Activated CD8-positive, alpha-beta memory T cell treated with anti-CD3 and anti-CD28 coated beads, Interleukin-2, amount 50 U/mL, for 1 hour (primary cell): Measurements from ENCODE around the gene ZNF787.
"Not testable (repeated sequence)": the region's sequence is repeated elsewhere in the genome, so short reads cannot be mapped to it uniquely, and the experiment has no call there.

ENCODE experiments used
- DNase-seq: peaks from one replicate; pipeline ENCODE4 v3.0.0-alpha.2; 2020; ENCODE audit errors: extremely low read depth

Gene ZNF787

DNA sequence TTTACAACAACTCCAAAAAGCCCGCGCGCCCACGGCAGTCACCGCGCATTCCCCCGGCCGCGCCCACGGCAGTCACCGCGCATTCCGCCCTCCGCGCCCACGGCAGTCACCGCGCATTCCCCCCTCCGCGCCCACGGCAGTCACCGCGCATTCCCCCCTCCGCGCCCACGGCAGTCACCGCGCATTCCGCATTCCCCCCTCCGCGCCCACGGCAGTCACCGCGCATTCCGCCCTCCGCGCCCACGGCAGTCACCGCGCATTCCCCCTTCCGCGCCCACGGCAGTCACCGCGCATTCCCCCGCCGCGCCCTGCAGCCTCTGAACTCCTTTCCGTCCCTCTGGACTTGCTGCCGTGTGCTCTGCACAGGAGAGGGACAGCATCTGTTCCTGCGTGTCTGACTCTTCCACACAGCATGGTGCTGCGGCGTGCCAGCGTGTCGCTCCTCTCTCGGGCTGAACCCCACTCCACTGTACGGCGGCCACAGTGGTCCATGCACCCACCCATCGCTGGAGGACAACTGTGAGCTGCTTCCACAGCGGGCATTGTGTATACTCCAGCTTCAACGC is 15.2 kb downstream of the ZNF787 start:
- not testable (repeated sequence) for DNase-seq

DNA sequence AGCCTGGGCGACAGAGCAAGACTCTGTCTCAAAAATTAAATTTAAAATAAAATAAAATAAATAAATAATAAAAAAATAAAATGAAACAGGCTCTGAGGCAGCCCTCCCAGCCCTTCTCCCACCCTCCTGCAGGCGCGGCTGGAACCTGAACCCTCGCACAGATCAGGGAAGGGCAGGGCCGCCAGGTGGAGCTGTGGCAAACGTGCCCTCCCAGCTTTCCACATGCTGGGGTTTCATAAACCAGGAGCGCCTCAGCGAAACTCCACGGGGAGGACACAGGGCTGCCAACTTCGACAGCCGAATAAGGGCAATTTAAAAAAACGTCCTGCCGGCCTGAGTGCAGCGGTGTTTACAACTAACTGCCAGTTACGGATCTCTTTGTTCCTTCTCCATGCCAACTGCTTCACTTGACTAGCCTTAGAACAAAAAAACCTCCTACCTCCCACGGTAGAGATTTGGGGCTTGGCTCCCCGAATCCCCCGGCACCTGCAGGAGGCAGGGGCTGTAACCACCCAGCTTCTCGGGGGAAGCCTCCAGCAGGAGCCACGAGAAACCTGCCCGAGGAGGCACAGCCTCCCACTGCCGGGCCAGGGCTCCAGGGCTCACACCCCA is 15.9 kb downstream of the ZNF787 start:
- peak; percentile 19 for DNase-seq

GRCh38 chr19:56104423-56104822 is 16.7 kb downstream of the ZNF787 start:
- no peak for DNase-seq

DNA sequence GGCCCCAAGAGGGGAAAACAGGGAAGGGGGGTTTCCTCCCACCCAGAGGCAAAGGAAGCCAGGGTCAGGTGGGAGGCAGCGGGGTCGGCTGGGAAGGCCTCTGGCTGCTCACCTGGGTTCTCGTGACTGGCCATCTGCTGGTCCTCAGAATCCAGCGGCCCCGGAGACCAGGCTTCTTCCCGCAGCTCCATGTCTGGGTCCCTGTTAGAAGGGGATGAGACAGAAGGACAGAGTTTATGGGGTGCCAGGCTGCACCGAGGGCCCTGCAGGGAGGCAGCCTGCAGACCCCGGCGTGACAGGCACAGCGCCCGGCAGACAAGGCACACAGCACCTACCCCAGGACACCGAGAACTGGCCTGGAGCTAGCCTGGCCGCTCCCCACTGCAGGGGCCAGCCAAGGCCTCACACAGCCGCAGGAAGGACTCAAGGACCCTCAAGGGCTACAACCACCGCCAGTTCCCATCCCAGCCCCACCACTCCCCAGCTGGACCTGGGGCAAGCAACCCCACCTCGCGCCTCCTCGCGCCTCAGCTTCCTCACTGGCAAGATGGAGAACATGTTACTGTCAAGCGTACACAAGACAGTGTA is 18.0 kb downstream of the ZNF787 start:
- no peak for DNase-seq

- DNase-seq: no peak
Measured at GRCh38 chr19:56101746-56102535, 19.2 kb downstream of the ZNF787 start.

DNA sequence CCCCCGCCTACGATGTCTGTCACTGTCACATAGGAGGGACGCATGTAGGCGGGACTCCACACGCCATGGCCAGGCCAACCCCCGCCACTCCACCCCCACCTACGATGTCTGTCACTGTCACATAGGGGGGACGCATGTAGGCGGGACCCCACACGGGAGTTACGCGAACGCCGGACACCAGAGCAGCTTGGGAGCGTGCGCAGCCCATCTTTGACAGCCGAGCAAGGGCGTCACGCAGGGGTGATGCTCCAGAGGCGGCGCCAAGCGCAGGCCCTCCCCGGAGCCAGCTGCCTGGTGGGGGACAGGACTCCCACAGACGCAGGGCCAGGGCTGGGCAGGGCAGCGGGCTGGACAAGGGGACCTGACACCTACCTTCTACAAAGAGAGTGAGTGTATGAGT is 20.0 kb downstream of the ZNF787 start:
- no peak for DNase-seq

DNA sequence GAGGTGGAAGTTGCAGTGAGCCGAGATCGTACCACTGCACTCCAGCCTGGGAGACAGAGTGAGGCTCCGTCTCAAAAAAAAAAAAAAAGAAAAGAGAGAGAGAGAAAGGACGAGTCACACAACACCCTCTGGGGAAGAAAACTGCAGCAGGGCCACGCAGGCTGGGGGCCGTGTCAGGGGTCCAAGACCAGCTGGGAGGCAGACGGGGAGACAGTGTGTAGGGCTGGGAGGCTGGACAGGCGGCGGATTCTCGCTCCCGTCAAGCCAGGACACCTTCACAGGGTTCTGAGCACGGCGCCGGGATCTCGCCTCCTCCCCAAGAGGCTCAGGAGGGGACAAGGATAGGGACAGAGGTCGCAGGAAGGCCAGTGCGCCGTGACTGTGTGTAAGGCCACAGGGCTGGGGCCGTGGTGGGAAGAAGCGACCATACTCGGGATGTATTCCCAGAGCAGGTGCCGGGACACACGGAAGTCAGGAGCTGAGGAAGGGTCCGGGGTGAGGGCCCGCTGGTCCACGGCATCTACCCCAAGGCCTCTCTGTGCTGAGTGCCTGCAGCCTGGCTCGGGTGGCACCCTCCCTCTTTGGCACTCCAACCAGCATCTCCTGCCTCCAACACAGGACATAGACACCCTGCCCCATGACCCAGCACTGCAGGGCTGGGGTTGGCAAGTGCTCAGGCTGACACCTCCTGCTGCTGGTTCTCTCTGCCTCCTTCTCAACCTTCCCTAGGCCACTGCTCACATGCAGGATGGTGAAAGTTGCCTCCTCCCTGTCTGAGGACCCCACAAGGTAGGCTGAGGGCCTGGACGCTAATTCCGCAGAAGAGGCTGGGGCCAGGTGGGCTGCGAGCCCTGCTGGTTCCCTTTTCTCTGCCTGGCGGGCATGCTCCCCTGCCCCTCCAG is 21.2 kb downstream of the ZNF787 start:
- DNase-seq: no peak

GRCh38 chr19:56098731-56099568 is 22.1 kb downstream of the ZNF787 start:
- no peak for DNase-seq

DNA sequence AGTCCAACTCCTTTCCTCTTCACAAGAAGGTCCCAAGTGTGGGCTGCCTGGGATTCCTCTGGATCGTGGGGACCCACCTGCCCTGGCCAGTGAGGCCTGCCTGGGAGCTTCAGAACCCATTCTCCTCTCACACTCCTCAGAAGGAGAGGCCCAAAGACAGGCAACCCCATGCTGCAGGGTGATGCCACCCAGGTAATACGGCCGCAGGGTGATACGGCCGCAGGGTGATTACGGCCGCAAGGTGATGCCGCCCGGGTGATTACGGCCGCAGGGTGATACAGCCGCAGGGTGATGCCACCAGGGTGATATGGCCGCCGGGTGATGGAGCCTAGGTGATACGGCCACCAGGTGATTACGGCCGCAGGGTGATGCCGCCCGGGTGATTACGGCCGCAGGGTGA is 22.9 kb downstream of the ZNF787 start:
- DNase-seq: not testable (repeated sequence)

- DNase-seq: no peak
Measured at GRCh38 chr19:56097776-56098175, 23.3 kb downstream of the ZNF787 start.

DNA sequence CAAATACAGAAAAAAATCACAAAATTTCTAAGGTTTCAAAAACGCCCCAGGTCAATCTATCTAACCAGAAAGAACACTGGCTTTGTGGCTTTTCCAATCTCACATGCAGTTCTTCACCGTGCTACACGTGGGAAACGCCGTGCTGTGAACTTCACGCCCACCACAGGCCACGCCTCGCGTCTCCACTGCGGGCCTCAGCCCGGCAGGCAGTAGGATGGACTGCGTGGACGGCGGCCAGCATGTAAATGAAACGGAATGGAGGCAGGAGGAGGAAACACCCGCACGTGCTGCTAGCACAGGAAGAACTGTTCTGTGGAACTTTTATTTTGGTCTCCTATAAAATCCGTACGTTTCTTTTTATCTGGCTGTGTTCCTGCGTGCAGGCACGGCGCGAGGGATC is 23.8 kb downstream of the ZNF787 start:
- DNase-seq: no peak

DNA sequence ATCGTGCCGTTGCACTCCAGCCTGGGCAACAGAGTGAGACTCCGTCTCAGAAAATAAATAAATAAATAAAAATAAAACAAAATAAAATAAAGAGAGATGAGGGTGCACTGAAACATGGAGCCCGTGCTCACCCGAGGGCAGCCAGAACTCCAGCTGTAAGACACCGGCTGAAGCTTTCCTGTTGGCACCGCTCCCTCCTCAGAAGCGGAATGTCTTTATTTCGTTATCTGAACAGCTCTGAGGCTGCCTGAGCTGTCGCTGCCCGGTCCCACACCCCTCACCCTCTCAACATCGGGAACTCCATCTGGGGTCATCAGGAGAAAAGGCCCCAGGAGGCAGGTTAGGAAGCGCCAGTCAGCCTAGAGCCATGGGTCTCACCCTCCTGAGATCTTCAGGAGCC is 24.4 kb downstream of the ZNF787 start:
- no peak for DNase-seq

DNA sequence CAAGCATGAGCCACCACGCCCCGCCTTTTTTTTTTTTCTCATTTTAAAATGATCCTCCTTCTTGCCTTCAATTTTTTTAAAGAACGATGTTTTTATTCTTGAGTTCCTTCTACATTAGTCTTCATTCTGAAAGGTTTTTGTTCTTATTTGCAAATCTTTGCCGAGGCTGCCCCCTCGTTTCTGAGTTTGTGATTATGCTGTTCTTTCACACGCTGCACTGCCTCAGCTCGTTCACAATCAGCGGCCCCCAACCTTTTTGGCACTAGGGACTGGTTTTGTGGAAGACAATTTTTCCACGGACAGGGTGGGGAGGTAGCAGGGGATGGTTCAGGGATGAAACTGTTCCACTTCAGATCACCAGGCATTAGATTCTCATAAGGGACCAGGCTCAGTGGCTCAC is 26.6 kb downstream of the ZNF787 start:
- no peak for DNase-seq

DNA sequence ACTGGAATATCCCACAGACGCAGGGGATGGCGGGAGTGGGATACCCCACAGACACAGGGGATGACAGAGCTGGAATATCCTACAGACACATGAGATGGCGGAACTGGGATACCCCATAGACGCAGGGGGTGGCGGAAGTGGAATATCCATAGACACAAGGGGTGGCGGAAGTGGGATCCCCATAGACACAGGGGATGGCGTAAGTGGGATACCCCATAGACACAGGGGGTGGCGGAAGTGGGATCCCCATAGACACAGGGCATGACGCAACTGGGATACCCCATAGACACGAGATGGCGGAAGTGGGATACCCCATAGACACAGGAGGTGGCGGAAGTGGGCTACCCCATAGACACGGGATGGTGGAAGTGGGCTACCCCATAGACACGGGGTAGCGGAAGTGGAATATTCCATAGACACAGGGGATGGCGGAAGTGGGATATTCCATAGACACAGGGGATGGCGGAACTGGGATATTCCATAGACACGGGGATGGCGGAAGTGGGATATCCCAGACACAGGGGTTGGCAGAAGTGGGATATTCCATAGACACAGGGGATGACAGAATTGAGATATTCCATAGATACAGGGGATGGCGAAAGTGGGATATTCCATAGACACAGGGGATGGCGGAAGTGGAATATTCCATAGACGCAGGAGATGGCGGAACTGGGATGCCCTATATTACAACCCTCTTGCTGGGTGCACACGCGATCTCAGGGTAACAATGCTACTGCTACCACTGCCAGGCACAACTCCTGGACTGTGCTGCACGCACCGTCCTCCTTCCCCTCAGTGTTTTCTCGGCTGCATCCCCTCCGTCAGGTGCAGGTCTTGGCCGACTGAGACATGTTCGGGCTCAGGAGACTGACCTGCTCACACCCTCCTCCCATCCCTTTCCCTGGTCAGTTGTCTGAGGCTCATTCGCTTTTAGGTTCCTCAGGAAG is 28.1 kb downstream of the ZNF787 start:
- no peak for DNase-seq

DNA sequence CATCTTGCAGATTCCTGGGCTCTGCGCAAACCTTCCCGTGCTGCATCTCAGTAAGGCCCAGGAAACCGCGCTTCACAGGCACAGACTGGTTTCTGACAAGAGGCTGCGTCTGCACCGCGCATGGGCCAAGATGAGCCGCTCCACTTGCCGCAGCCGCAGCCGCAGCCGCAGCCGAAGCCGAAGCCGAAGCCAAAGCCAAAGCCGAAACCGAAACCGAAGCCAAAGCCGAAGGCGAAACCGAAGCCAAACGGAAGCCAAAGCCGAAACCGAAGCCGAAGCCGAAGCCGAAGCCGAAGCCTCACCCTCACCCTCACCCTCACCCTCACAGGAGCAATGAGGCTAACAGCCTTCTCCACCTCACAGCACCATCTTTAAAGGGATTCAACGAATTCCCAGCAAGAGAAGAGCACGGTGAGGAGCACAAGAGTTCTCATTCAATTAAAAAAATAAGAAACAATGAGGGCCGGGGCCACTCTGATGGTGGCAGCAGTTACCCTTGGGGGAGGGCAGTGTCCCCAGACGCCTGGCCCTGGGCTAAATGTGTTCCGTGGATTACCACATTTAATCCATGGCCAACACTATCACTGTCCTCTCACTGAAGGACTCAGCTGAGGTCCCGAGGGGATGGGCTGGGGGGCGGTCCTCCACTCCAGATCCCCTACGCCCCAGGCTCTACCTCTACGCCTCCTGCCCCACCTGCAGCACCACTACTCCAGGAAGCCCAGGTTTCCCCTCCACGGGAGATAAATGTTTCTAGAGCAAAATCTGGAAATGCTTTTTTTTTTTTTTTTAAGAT is 29.1 kb downstream of the ZNF787 start:
- no peak for DNase-seq

DNA sequence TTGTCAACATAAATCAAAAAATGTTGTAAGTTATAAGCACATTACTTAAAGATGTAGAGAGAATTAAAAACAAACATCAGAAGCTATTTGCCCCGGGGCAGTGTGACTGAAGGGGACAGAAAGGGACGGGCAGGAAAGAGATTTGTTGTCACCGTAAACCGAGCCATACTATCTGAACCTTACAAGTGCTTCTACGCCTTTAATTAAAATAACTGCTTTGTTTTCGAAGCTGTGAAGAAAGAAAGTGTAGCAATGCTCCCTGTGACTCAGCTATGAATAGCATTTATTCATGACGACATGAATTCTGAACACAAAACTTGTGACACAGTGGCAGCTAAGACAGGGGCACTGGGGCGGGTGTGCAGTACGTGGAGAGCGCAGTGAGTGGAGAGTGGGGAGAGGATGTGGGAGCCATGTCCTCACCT is 30.0 kb downstream of the ZNF787 start:
- no peak for DNase-seq

- no peak for DNase-seq
Measured at GRCh38 chr19:56089344-56089743, 31.8 kb downstream of the ZNF787 start.

- no peak for DNase-seq
Measured at GRCh38 chr19:56088497-56089215, 32.4 kb downstream of the ZNF787 start.
